ENCODE results near the gene FOXL1. TPM values are rescaled to one million over a fixed set of nuclear protein-coding genes. Genes with fewer than 3 reads are reported as not detected.

FOXL1 gene
- polyA plus RNA-seq, 1 experiment = 41.1 TPM

DNA sequence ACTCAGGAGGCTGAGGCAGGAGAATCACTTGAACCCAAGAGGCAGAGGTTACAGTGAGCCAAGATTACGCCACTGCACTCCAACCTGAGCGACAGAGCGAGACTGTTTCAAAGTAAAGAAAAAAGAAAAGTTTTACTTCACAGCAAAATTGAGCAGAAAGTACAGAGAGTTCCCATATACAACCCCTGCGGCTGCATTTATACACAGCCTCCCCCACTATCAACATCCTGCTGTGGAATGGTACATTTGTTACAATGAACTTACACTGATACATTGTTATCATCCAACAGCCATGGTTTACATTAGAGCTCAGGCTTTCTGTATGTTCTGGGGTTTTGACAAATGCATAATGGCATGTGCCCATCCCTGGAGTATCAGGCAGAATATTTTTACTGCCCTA, 20.8 kb upstream of the FOXL1 start:
- Histone ChIP-seq H3K9me3 (ENCODE audit: control insufficient read depth, insufficient read depth, low read length) (peaks cover 3% of the 10 kb centered on the region; the same call in 1 of the 2 replicates), H3K27ac (ENCODE audit: low read depth, low read length) (no peak overlapping the region), H3K4me3 (ENCODE audit: low read depth, low read length) (no peak overlapping the region), H3K27me3 (ENCODE audit: control insufficient read depth, insufficient read depth, low read length) (peaks cover 2% of the 10 kb centered on the region)
- CTCF ChIA-PET = interaction anchor here (1.3 to 1.8 kb wide), 3 partner anchors 503 to 736 kb away, joined by 5 to 9 read pairs (median 6); no protein-coding TSS in a partner anchor
- TF ChIP-seq, protein P1, sequence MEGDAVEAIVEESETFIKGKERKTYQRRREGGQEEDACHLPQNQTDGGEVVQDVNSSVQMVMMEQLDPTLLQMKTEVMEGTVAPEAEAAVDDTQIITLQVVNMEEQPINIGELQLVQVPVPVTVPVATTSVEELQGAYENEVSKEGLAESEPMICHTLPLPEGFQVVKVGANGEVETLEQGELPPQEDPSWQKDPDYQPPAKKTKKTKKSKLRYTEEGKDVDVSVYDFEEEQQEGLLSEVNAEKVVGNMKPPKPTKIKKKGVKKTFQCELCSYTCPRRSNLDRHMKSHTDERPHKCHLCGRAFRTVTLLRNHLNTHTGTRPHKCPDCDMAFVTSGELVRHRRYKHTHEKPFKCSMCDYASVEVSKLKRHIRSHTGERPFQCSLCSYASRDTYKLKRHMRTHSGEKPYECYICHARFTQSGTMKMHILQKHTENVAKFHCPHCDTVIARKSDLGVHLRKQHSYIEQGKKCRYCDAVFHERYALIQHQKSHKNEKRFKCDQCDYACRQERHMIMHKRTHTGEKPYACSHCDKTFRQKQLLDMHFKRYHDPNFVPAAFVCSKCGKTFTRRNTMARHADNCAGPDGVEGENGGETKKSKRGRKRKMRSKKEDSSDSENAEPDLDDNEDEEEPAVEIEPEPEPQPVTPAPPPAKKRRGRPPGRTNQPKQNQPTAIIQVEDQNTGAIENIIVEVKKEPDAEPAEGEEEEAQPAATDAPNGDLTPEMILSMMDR (IDR thresholded peaks at IDR 0.05; ENCODE audit: low read depth, low read length) = no peak
- DNase-seq (ENCODE audit: low read depth, low spot score) = no peak
- POLR2A ChIA-PET = no interaction called here

DNA sequence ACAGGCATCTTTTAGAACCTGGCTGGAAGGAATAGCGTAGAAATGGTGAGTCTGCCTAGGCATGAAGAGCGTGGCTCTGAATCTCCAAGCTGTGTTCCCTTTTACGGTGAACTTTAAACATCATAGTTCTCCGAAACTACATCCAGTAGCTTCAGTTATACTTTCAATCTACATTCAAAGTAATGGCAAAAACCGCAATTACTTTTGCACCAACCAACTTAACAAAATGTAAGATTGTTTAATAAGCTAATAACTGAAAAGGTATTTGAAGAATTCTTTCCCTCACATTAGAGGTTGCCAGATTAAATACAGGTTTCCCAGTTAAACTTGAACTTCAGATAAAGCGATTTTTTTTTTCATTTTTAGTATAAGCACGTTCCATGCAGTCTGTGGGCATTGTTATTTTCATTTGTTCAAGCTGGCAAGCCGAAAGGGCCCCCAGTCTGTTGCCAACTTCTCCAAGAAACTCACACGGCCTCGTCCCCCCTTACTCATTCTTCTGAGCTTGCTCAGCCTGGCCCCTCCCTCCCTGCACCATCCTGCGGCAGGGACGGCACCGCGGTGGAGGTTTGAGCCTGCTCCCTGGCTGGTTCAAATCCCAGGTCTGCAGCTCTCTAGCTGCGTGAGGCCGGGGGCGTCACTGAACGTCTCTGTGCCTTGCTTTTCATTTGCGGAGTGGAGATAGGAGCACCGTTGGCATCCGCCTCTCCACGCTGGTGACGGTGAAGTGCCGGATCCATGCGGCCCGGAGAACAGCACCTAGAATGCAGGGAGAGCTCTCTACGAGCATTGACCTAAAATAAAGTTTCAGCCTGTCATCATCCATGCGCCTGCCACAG, 19.8 kb upstream of the FOXL1 start:
- Histone ChIP-seq H3K4me3 (ENCODE audit: low read depth, low read length) (no peak overlapping the region), H3K27ac (ENCODE audit: low read depth, low read length) (no peak overlapping the region), H3K9me3 (ENCODE audit: control insufficient read depth, insufficient read depth, low read length) (peaks cover 3% of the 10 kb centered on the region; the same call in 1 of the 2 replicates), H3K27me3 (ENCODE audit: control insufficient read depth, insufficient read depth, low read length) (peaks cover 2% of the 10 kb centered on the region)
- DNase-seq (ENCODE audit: low read depth, low spot score) = no peak
- CTCF ChIA-PET = interaction anchor here (0.7 to 1.8 kb wide), 6 partner anchors 39 to 737 kb away, joined by 3 to 9 read pairs (median 5); no protein-coding TSS in a partner anchor
- TF ChIP-seq, protein P1 (IDR thresholded peaks at IDR 0.05; ENCODE audit: low read depth, low read length) = no peak
- POLR2A ChIA-PET = no interaction called here

DNA sequence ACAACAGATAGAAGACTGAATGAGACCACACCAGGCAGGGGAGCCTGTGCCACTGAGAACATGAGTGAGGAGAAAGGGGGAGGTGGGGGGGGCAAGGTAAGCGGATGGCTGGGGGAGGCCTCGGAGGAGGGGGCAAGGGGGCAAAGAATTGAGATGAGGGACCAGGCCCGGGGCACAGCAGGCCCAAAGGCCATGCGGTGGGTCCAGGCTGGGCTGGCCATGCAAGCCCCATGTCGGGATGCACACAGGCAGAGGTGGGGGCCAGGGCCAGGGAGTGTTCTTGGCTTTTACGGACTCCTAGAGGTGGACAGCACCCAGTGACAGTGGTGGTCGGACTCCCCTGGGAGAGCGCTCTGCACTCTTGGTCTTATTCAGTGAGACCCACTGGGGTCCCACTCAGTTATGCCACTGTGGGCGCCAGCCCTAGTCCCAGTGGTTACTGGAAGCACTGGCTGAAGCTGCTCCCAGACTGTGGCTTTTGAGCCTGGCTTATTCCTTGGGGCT, 18.5 kb upstream of the FOXL1 start:
- CTCF ChIA-PET = no interaction called here
- no peak for DNase-seq (ENCODE audit: low read depth, low spot score)
- Histone ChIP-seq H3K27ac (ENCODE audit: low read depth, low read length) (no peak overlapping the region), H3K4me3 (ENCODE audit: low read depth, low read length) (no peak overlapping the region), H3K27me3 (ENCODE audit: control insufficient read depth, insufficient read depth, low read length) (peaks cover 2% of the 10 kb centered on the region), H3K9me3 (ENCODE audit: control insufficient read depth, insufficient read depth, low read length) (peaks cover 3% of the 10 kb centered on the region; the same call in 1 of the 2 replicates)
- TF ChIP-seq, protein P1 (IDR thresholded peaks at IDR 0.05; ENCODE audit: low read depth, low read length) = no peak
- POLR2A ChIA-PET = interaction anchor here (0.6 kb wide), 1 partner anchor 492 kb away, joined by 3 read pairs; no protein-coding TSS in a partner anchor

DNA sequence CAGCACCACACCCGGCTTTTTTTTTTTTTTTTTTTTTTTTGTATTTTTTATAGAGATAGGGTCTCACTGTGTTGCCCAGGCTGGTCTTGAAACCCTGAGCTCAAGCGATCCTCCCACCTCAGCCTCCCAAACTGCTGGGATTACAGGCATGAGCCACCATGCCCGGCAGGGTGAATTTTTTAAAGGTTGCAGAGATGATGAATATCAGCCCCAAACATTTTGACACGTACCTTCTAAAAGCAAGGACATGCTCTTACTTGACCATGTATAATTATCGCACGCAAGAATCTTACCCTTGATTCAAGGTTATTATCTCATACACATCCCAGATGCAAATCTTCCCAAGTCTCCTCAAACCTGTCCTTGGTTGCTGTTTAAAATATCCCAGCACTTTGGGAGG, 16.0 kb upstream of the FOXL1 start:
- H3K4me3 ChIP-seq (ENCODE audit: low read depth, low read length) = no peak overlapping the region
- POLR2A ChIA-PET = no interaction called here
- CTCF ChIA-PET = interaction anchor here (0.9 to 4.4 kb wide), 8 partner anchors 10 to 743 kb away, joined by 3 to 148 read pairs (median 8); no protein-coding TSS in a partner anchor
- H3K27me3 ChIP-seq (ENCODE audit: control insufficient read depth, insufficient read depth, low read length) = peaks cover 2% of the 10 kb centered on the region
- no peak overlapping the region for H3K27ac ChIP-seq (ENCODE audit: low read depth, low read length)
- TF ChIP-seq, protein P1 (IDR thresholded peaks at IDR 0.05; ENCODE audit: low read depth, low read length) = no peak
- no peak for DNase-seq (ENCODE audit: low read depth, low spot score)
- no peaks in the 10 kb centered on the region; the same call in 1 of the 2 replicates for H3K9me3 ChIP-seq (ENCODE audit: control insufficient read depth, insufficient read depth, low read length)
